Ishikawa (cell line): Measurements from ENCODE around the gene MYL7.

Experiments used
- CEBPB ChIP-seq: IDR thresholded peaks from 2 replicates; pipeline ENCODE4 v1.6.1; 2012
- CREB1 ChIP-seq: IDR thresholded peaks from 2 replicates; pipeline ENCODE4 v1.6.1; 2012; ENCODE audit warnings: low read depth
- EGR1 ChIP-seq: IDR thresholded peaks from 2 replicates; pipeline ENCODE4 v1.6.1; 2012
- EP300 ChIP-seq: IDR thresholded peaks from 2 replicates; pipeline ENCODE4 v1.6.1; 2012; ENCODE audit warnings: borderline replicate concordance
- FOXM1 ChIP-seq: IDR thresholded peaks from 2 replicates; pipeline ENCODE4 v1.6.1; 2012; ENCODE audit warnings: low read depth, borderline replicate concordance
- MAX ChIP-seq: IDR thresholded peaks from 2 replicates; pipeline ENCODE4 v1.6.1; 2012
- NFIC ChIP-seq: IDR thresholded peaks from 2 replicates; pipeline ENCODE4 v1.6.1; 2012
- RAD21 ChIP-seq: IDR thresholded peaks from 2 replicates; pipeline ENCODE4 v1.6.1; 2012; ENCODE audit warnings: low read depth
- REST ChIP-seq: IDR thresholded peaks from 2 replicates; pipeline ENCODE4 v1.6.1; 2012; ENCODE audit warnings: low read depth, mild to moderate bottlenecking
- TAF1 ChIP-seq: IDR thresholded peaks from 2 replicates; pipeline ENCODE4 v1.6.1; 2012; ENCODE audit warnings: low read depth, mild to moderate bottlenecking
- TCF12 ChIP-seq: IDR thresholded peaks from 2 replicates; pipeline ENCODE4 v1.6.1; 2012; ENCODE audit warnings: low read depth
- TEAD4 ChIP-seq: IDR thresholded peaks from 2 replicates; pipeline ENCODE4 v1.6.1; 2012
- USF1 ChIP-seq: IDR thresholded peaks from 2 replicates; pipeline ENCODE4 v1.6.1; 2012
- YY1 ChIP-seq: IDR thresholded peaks from 2 replicates; pipeline ENCODE4 v1.6.1; 2012; ENCODE audit warnings: low read depth
- ZBTB7A ChIP-seq: IDR thresholded peaks from 2 replicates; pipeline ENCODE4 v1.6.1; 2012; ENCODE audit warnings: low read depth

The MYL7 gene

DNA sequence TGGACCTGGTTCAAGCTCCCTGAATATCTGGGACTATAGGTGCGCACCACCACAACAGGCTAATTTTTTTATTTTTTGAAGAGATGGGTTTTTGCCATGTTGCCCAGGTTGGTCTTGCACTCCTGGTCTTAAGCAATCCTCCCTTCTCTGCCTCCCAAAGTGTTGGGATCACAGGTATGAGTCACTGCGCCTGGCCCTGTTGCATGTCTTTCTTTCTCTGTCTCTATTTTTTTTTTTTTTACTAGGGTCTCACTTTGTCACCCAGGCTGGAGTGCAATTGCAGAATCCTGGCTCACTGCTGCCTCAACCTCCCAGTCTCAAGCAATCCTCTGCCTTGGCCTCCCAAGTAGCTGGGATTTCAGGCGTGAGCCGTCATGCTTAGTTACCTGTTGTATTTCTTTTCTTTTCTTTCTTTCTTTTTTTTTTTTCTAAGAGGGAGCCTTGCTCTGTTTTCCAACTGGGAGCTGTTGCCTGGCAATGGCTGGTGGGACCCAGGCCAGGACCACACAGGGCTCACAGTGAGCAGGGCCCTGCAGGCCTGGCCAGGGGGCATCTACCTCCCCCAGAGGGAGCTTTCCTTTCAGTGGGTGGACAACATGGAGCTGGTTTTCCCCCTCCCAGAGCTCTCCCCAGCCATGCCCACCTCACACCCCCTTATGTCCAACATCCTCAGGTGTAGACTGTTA is 6.0 kb downstream of the MYL7 start:
- TF ChIP-seq EGR1 (no peak), FOXM1 (no peak), CREB1 (no peak), REST (no peak), NFIC (no peak), RAD21 (no peak), TCF12 (no peak), TEAD4 (no peak), YY1 (no peak)

GRCh38 chr7:44133295-44133694 is 7.8 kb downstream of the MYL7 start:
- no peak for TF ChIP-seq TCF12
- TF ChIP-seq EGR1, result no peak
- no peak for TF ChIP-seq YY1
- no peak for TF ChIP-seq MAX
- TF ChIP-seq CREB1, result no peak
- no peak for TF ChIP-seq EP300
- TF ChIP-seq USF1, result no peak
- TF ChIP-seq REST, result no peak
- no peak for TF ChIP-seq TEAD4
- TF ChIP-seq NFIC, result no peak
- no peak for TF ChIP-seq FOXM1
- no peak for TF ChIP-seq TAF1
- no peak for TF ChIP-seq CEBPB
- TF ChIP-seq ZBTB7A, result no peak

DNA sequence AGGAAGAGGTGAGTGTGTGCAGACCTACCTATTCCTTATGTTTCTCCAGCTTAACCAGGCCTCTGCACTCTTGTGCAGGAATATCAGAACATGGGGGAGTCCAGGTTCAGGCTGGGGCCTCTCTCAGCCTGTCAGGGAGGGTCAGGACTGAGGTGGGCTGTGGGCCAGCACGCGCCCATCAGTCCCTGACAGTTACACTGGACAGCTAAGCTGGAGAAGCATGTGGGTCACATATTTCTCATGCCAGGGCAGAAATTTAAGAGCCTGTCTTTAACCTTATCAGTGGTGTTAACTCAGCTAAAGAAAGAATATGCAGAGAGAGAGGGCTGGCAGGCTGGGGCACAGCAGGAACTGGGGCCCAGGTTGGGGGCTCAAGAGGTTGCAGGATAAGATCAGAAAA is 9.1 kb downstream of the MYL7 start:
- TF ChIP-seq NFIC (no peak), RAD21 (no peak), CREB1 (no peak), USF1 (no peak), MAX (no peak), TAF1 (no peak), EGR1 (no peak), EP300 (no peak), REST (no peak), ZBTB7A (no peak), YY1 (no peak), CEBPB (no peak), TCF12 (no peak), TEAD4 (no peak), FOXM1 (no peak)

- peak; percentile 81 for TF ChIP-seq RAD21
- peak; percentile 59 for TF ChIP-seq USF1
- TF ChIP-seq EGR1, result no peak
- no peak for TF ChIP-seq FOXM1
Measured at GRCh38 chr7:44131173-44132029, 9.7 kb downstream of the MYL7 start.
